Subcutaneous adipose tissue (tissue), 4 donors: ENCODE results near the gene REEP2. TPM values are rescaled to one million over a fixed set of nuclear protein-coding genes. Genes with fewer than 3 reads are reported as not detected.

ENCODE experiments used
- CTCF ChIP-seq: fragments of 450-650 bp; IDR thresholded peaks from one replicate; pipeline ENCODE4 v1.5.1; 2016; ENCODE audit warnings: low read depth, mild to moderate bottlenecking, control low read depth, antibody characterized with exemption, moderate library complexity
- total RNA-seq, 4 donors: library from RNA; depleted of rRNA; stranded (reverse); fragments of >200 nt; gene quantifications; one replicate each; pipeline ENCODE4 v1.1.0, GENCODE V29; 2016

The REEP2 gene
- total RNA-seq, 4 donors from 2014 or later, result 0.98 to 5.9 (median 4.7) TPM

- no peak for TF ChIP-seq CTCF
These were observed 20.6 kb downstream of the REEP2 start for GRCh38 chr5:138459311-138459933.

GRCh38 chr5:138460032-138460693, 21.3 kb downstream of the REEP2 start:
- no peak for TF ChIP-seq CTCF

- no peak for TF ChIP-seq CTCF
These were observed 22.7 kb downstream of the REEP2 start for GRCh38 chr5:138461343-138462125.

- TF ChIP-seq CTCF, result no peak
These were observed 24.7 kb downstream of the REEP2 start for GRCh38 chr5:138463419-138464007.

GRCh38 chr5:138464008-138464387, 25.1 kb downstream of the REEP2 start:
- TF ChIP-seq CTCF, result no peak

- TF ChIP-seq CTCF, result no peak
These were observed 25.8 kb downstream of the REEP2 start for GRCh38 chr5:138464388-138465260.
